ENCODE data around the gene PDSS2. TPM values are rescaled to one million over a fixed set of nuclear protein-coding genes. Genes with fewer than 3 reads are reported as not detected.

Gene PDSS2
- total and polyA plus RNA-seq, 9 of the 15 experiments (the other 6 are each of a cell fraction or from before 2014, with no cell fraction given), result 5.8 to 21.1 (median 12.0) TPM

DNA sequence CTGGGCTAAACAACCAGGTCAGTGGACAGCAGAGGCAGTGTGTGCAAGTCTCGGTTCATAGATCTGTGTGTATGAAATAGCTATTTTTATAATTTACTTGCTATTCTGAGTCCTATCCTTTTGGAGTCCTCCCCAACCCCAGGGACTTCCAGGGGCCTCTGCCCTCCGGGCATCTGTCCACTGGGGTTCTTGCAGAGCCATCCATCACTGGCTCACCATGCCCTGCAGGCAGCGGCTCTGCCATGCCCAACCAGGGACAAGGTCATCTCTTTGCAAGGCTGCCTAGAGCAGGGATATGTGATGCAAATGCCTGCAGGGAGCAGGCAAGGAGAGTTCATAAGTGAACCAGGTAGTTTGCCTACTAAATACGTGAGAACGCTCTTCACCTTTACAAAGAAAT lies 333.6 kb downstream of the PDSS2 start (continued):
- TF ChIP-seq MGA (IDR thresholded peaks at IDR 0.05) (no peak), PHF8 (IDR thresholded peaks at IDR 0.05; ENCODE audit: borderline replicate concordance, low read length) (no peak)
- TF ChIP-seq, protein P1, sequence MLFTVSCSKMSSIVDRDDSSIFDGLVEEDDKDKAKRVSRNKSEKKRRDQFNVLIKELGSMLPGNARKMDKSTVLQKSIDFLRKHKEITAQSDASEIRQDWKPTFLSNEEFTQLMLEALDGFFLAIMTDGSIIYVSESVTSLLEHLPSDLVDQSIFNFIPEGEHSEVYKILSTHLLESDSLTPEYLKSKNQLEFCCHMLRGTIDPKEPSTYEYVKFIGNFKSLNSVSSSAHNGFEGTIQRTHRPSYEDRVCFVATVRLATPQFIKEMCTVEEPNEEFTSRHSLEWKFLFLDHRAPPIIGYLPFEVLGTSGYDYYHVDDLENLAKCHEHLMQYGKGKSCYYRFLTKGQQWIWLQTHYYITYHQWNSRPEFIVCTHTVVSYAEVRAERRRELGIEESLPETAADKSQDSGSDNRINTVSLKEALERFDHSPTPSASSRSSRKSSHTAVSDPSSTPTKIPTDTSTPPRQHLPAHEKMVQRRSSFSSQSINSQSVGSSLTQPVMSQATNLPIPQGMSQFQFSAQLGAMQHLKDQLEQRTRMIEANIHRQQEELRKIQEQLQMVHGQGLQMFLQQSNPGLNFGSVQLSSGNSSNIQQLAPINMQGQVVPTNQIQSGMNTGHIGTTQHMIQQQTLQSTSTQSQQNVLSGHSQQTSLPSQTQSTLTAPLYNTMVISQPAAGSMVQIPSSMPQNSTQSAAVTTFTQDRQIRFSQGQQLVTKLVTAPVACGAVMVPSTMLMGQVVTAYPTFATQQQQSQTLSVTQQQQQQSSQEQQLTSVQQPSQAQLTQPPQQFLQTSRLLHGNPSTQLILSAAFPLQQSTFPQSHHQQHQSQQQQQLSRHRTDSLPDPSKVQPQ (CRISPR knock-in tag; IDR thresholded peaks at IDR 0.05; ENCODE audit: borderline replicate concordance), result no peak
